HCT116 (cell line): ENCODE data around the gene SAC3D1. TPM values are rescaled to one million over a fixed set of nuclear protein-coding genes. Genes with fewer than 3 reads are reported as not detected.
"Not testable (repeated sequence)": the region's sequence is repeated elsewhere in the genome, so short reads cannot be mapped to it uniquely, and the experiment has no call there.

Experiments
- ATAC-seq: fragments of 200-7000 bp; cut with Tn5 transposase; 2 replicates; pipeline ENCODE4 v1.9.1; 2020; ENCODE audit warnings: mild to moderate bottlenecking, moderate library complexity
- BruUV-seq: library from RNA; stranded (reverse); fragments of 400-500 nt; replicated peaks from 2 replicates; lab custom pipeline; 2021; lab: Mats Ljungman, UMichigan
- CTCF ChIA-PET: fragments of 300-600 bp; sonication (Branson Sonifier 250); formaldehyde crosslinking; loops from one replicate; lab custom pipeline; 2021; ENCODE audit warnings: antibody characterized with exemption; lab: Charles Lee
- POLR2A ChIA-PET: fragments of 300-600, 350-600 bp; sonication (Branson Sonifier 250); formaldehyde crosslinking; loops from one replicate; lab custom pipeline; 2021; ENCODE audit warnings: antibody characterized with exemption; lab: Charles Lee
- RAD21 ChIA-PET, 2 experiments: fragments of 300-600 bp; sonication (Branson Sonifier 250); formaldehyde crosslinking; loops; one replicate each; lab custom pipeline; 2023; ENCODE audit warnings: low total read pairs in 2 of 2; ENCODE audit not compliant: uncharacterized antibody in 2 of 2, unreplicated experiment in 2 of 2, low non-redundant PET in 1 of 2; lab: Charles Lee
- DNase-seq: peaks from one replicate; pipeline ENCODE4 v3.0.0-alpha.2; 2010; ENCODE audit warnings: low read depth, low spot score
- H2AFZ ChIP-seq: fragments of 200-600 bp; shearing (Covaris generic), sonication (generic); 2 replicates; pipeline ENCODE4 v1.6.1; 2017; ENCODE audit warnings: low read depth, mixed run types, mixed read lengths, antibody characterized with exemption, low read length; ENCODE audit not compliant: poor library complexity, severe bottlenecking
- H3K27ac ChIP-seq: 2 replicates; pipeline ENCODE4 v1.5.1; 2012; ENCODE audit warnings: low read depth, low read length
- H3K27me3 ChIP-seq: fragments of 200-600 bp; sonication (generic); 2 replicates; pipeline ENCODE4 v1.6.1; 2016; ENCODE audit warnings: mixed run types, low read length, mixed read lengths; ENCODE audit not compliant: insufficient read depth
- H3K36me3 ChIP-seq, 2 experiments: fragments of 200-500 bp in 1 of 2; fragments of 200-600 bp in 1 of 2; sonication (Bioruptor generic) in 1 of 2; sonication (generic) in 1 of 2; 2 replicates each; pipeline versions ENCODE4 v1.5.1 to v1.6.1; 2014 to 2016; ENCODE audit warnings: low read length in 2 of 2, inconsistent platforms in 1 of 2, mixed read lengths in 1 of 2, mixed run types in 1 of 2; ENCODE audit not compliant: insufficient read depth in 2 of 2, control insufficient read depth in 1 of 2
- H3K4me1 ChIP-seq, 2 experiments: fragments of 200-600 bp in 1 of 2; sonication (generic) in 1 of 2; 2 replicates each; pipeline versions ENCODE4 v1.5.1 to v1.6.1; 2012 to 2017; ENCODE audit warnings: low read length in 2 of 2, inconsistent platforms in 1 of 2, mild to moderate bottlenecking in 1 of 2, mixed read lengths in 1 of 2, mixed run types in 1 of 2, moderate library complexity in 1 of 2; ENCODE audit not compliant: insufficient read depth in 2 of 2, control insufficient read depth in 1 of 2
- H3K4me2 ChIP-seq: fragments of 200-600 bp; sonication (generic); 2 replicates; pipeline ENCODE4 v1.6.1; 2017; ENCODE audit warnings: mixed run types, low read length, mixed read lengths
- H3K4me3 ChIP-seq, 2 experiments: fragments of 200-600 bp in 1 of 2; sonication (generic) in 1 of 2; replicated peaks in 1 of 2; 2 replicates each; pipeline ENCODE4 v1.5.1; 2011 to 2016; ENCODE audit warnings: low read length in 2 of 2, control low read depth in 1 of 2, low read depth in 1 of 2, mild to moderate bottlenecking in 1 of 2, mixed read lengths in 1 of 2, mixed run types in 1 of 2
- H3K79me2 ChIP-seq: fragments of 200-600 bp; sonication (generic); 2 replicates; pipeline ENCODE4 v1.6.1; 2017; ENCODE audit warnings: mild to moderate bottlenecking, mixed run types, low read length, moderate library complexity, mixed read lengths; ENCODE audit not compliant: insufficient read depth
- H3K9ac ChIP-seq: fragments of 200-600 bp; sonication (generic); 2 replicates; pipeline ENCODE4 v1.6.1; 2016; ENCODE audit warnings: low read length, mixed read lengths
- H3K9me2 ChIP-seq: fragments of 200-600 bp; sonication (generic), shearing (Covaris generic); 2 replicates; pipeline ENCODE4 v1.6.1; 2017; ENCODE audit warnings: mixed run types, mild to moderate bottlenecking, moderate library complexity; ENCODE audit not compliant: insufficient read depth
- H3K9me3 ChIP-seq, 2 experiments: fragments of 200-500 bp in 1 of 2; fragments of 200-600 bp in 1 of 2; sonication (Bioruptor generic) in 1 of 2; sonication (generic) in 1 of 2; 2 replicates each; pipeline ENCODE4 v1.6.1; 2014 to 2017; ENCODE audit warnings: low read length in 2 of 2, mixed read lengths in 2 of 2, inconsistent platforms in 1 of 2, low read depth in 1 of 2, mild to moderate bottlenecking in 1 of 2, mixed run types in 1 of 2, moderate library complexity in 1 of 2; ENCODE audit not compliant: control insufficient read depth in 1 of 2, insufficient read depth in 1 of 2
- H4K20me1 ChIP-seq: fragments of 200-600 bp; sonication (generic), shearing (Covaris generic); 2 replicates; pipeline ENCODE4 v1.6.1; 2017; ENCODE audit warnings: mixed run types, mild to moderate bottlenecking, moderate library complexity; ENCODE audit not compliant: insufficient read depth
- EGR1 ChIP-seq: IDR thresholded peaks from 2 replicates; pipeline ENCODE4 v1.6.1; 2012; ENCODE audit warnings: low read depth
- RAD21 ChIP-seq: IDR thresholded peaks from 2 replicates; pipeline ENCODE4 v1.6.1; 2012; ENCODE audit warnings: low read depth, mild to moderate bottlenecking
- SIN3A ChIP-seq: IDR thresholded peaks from 2 replicates; pipeline ENCODE4 v1.6.1; 2012; ENCODE audit warnings: low read depth
- SRF ChIP-seq: IDR thresholded peaks from 2 replicates; pipeline ENCODE4 v1.6.1; 2012; ENCODE audit warnings: low read depth
- YY1 ChIP-seq: IDR thresholded peaks from 2 replicates; pipeline ENCODE4 v1.6.1; 2011; ENCODE audit warnings: low read length, low read depth, moderate library complexity, mild to moderate bottlenecking; ENCODE audit not compliant: insufficient replicate concordance; ENCODE audit errors: extremely low read depth
- intact Hi-C: fragments of 100-400 bp; cut with micrococcal nuclease; formaldehyde crosslinking; loops from 2 replicates; pipeline ENCODE4 v1.10.0; 2022
- total RNA-seq: library from RNA; stranded (reverse); gene quantifications from one replicate; pipeline ENCODE4 v1.2.1, GENCODE V29; 2021; ENCODE audit not compliant: unreplicated experiment
- TF ChIP-seq, protein P1 (sequence below): IDR thresholded peaks from 2 replicates; pipeline ENCODE4 v1.6.1; 2012
- TF ChIP-seq, protein P2 (sequence below): IDR thresholded peaks from 2 replicates; pipeline ENCODE4 v1.6.1; 2012

The SAC3D1 gene
- total RNA-seq, 1 experiment from 2014 or later, result 36.9 TPM

DNA sequence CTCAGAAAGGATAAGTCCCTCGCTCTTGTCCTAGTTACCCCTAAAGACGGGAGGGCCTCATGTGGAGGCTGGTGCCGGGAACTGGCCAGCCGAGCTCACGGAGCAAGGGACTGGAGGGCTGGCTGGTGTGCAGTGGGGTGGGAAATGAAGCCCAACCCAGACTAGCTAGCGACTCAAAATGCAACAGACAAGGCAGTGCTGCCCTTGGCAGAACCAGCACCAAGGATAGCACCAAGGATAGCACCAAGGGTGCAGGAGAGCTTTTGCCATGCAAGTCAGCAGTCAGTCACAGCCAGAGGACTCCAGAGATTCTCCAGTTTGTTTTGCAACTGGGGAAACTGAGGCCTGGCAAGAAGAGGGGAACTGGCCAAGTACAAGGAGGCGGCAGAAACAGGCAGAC, 37.7 kb upstream of the SAC3D1 start:
- no TSS peak for BruUV-seq
- CTCF ChIA-PET, result no interaction called here

DNA sequence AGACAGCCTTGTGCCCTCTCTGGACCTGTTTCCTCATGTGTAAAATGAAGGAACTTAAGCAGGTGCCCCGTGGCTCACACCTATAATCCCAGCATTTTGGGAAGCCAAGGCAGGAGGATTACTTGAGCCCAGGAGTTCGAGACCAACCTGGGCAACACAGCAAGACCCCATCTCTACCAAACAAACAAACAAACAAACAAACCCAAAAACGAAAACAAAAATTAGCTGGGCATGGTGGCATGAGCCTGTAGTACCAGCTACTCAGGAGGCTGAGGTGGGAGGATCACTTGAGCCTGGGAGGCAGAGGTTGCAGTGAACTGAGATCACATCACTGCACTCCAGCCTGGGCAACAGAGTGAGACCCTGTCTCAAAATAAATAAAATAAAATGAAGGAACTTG, 37.0 kb upstream of the SAC3D1 start:
- H3K4me3 ChIP-seq, H3K9me2 ChIP-seq, RAD21 ChIA-PET, CTCF ChIA-PET, DNase-seq, H3K79me2 ChIP-seq, H3K9ac ChIP-seq, H2AFZ ChIP-seq, BruUV-seq, intact Hi-C loops, H3K9me3 ChIP-seq, H4K20me1 ChIP-seq, H3K27ac ChIP-seq, H3K4me2 ChIP-seq, POLR2A ChIA-PET, ATAC-seq, H3K27me3 ChIP-seq, H3K36me3 ChIP-seq: not testable (repeated sequence)
- peaks cover 11 to 38% of the 10 kb centered on the region in 2 experiments for H3K4me1 ChIP-seq

More for the DNA sequence above, 37.7 kb upstream of the SAC3D1 start:
- Histone ChIP-seq H3K79me2 (no peaks in the 10 kb centered on the region), H3K4me3 (no peak overlapping the region), H3K4me2 (no peak overlapping the region), H4K20me1 (no peaks in the 10 kb centered on the region), H3K9ac (no peak overlapping the region), H3K9me2 (no peaks in the 10 kb centered on the region), H3K27me3 (no peaks in the 10 kb centered on the region), H3K9me3 (no peaks in the 10 kb centered on the region)
- intact Hi-C loops, result no loop called here
- RAD21 ChIA-PET, result no interaction called here
- no peak for DNase-seq
- ATAC-seq, result no peak
- TF ChIP-seq YY1 (no peak), EGR1 (no peak)
- TF ChIP-seq, all 23 proteins: peak for 0
- POLR2A ChIA-PET, result no interaction called here
- H3K27ac ChIP-seq, result no peak overlapping the region
- H3K4me1 ChIP-seq, result peaks cover 16 to 42% of the 10 kb centered on the region in 2 experiments
- no peaks in the 10 kb centered on the region for H3K36me3 ChIP-seq
- no peak overlapping the region for H2AFZ ChIP-seq

DNA sequence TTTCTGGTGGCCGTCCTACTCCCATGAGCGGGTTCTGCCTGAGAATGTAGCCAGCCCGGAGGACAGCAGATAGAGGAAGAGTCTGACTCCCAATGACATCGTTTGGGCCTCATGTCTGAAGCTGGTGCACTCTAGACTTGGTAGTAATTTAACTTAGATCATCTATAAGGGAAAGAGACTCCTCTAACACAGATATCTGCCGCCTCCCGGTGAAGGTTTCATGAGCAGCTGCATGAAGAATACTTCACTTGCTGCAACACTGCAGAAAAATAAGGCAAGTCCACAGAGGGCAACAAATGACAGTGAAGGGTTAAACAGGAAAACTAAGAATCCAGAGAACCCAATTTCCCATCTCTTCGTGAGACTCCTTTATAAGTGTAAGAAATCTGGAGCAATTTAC, 33.0 kb upstream of the SAC3D1 start:
- ChIA-PET CTCF (no interaction called here), POLR2A (interaction anchor here (1.2 kb wide), 1 partner anchor 84 kb away, joined by 4 read pairs; the partner anchor contains the start of gene PPP2R5B), RAD21 (no interaction called here)
- ATAC-seq, result no peak
- peak overlapping the region; percentile 56 for H3K27ac ChIP-seq
- H3K9ac ChIP-seq, result peak overlapping the region; percentile 51
- TF ChIP-seq SRF (no peak), RAD21 (peak; percentile 38; the same call in 1 of the 2 replicates), SIN3A (no peak)
- TF ChIP-seq, protein P1, sequence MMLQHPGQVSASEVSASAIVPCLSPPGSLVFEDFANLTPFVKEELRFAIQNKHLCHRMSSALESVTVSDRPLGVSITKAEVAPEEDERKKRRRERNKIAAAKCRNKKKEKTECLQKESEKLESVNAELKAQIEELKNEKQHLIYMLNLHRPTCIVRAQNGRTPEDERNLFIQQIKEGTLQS, result no peak
- TF ChIP-seq, protein P2, sequence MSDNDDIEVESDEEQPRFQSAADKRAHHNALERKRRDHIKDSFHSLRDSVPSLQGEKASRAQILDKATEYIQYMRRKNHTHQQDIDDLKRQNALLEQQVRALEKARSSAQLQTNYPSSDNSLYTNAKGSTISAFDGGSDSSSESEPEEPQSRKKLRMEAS, result no peak
- no peak overlapping the region for H2AFZ ChIP-seq
- no peaks in the 10 kb centered on the region for H3K27me3 ChIP-seq
- H3K4me1 ChIP-seq, result peaks cover 12 to 30% of the 10 kb centered on the region in 2 experiments
- no peak for DNase-seq
- H3K36me3 ChIP-seq, result no peaks in the 10 kb centered on the region
- H3K4me2 ChIP-seq, result peak overlapping the region; percentile 65
- BruUV-seq, result no TSS peak
- H4K20me1 ChIP-seq, result no peaks in the 10 kb centered on the region
- intact Hi-C loops, result no loop called here
- no peaks in the 10 kb centered on the region for H3K9me2 ChIP-seq
- H3K79me2 ChIP-seq, result no peaks in the 10 kb centered on the region
- no peak overlapping the region for H3K4me3 ChIP-seq
- H3K9me3 ChIP-seq, result no peaks in the 10 kb centered on the region
